HepG2 (cell line): ENCODE data around the gene RGS14. TPM values are rescaled to one million over a fixed set of nuclear protein-coding genes. Genes with fewer than 3 reads are reported as not detected.

Experiments used
- AGO1 ChIP-seq: fragments of 200-400 bp; formaldehyde crosslinking; IDR thresholded peaks from 2 replicates; pipeline ENCODE4 v1.6.1; 2017; ENCODE audit warnings: mild to moderate bottlenecking, low read depth, low read length, moderate library complexity; ENCODE audit not compliant: poor library complexity, severe bottlenecking
- ARID4A ChIP-seq: sonication (generic); formaldehyde crosslinking; IDR thresholded peaks from 2 replicates; pipeline ENCODE4 v1.5.0; 2020; ENCODE audit warnings: mild to moderate bottlenecking, missing genetic modification reagents, borderline replicate concordance
- ARID5B ChIP-seq: IDR thresholded peaks from 2 replicates; pipeline ENCODE4 v1.4.0; 2020; ENCODE audit warnings: mild to moderate bottlenecking, missing genetic modification reagents
- DPF2 ChIP-seq: sonication (generic); formaldehyde crosslinking; IDR thresholded peaks from 2 replicates; pipeline ENCODE4 v1.4.0; 2020; ENCODE audit warnings: mild to moderate bottlenecking, low read depth, missing genetic modification reagents, borderline replicate concordance
- KMT2A ChIP-seq: sonication (generic); formaldehyde crosslinking; IDR thresholded peaks from 2 replicates; pipeline ENCODE4 v1.4.0; 2020; ENCODE audit warnings: missing genetic modification reagents
- MBD4 ChIP-seq: IDR thresholded peaks from 2 replicates; pipeline ENCODE4 v1.6.1; 2012; ENCODE audit warnings: low read length, inconsistent platforms, borderline replicate concordance
- NONO ChIP-seq, 2 experiments: fragments of 450-650 bp in 1 of 2; sonication (generic) in 1 of 2; formaldehyde crosslinking in 1 of 2; IDR thresholded peaks in 1 of 2; conservative IDR thresholded peaks in 1 of 2; 2 replicates each; pipeline versions ENCODE4 v1.6.1 to v1.8.0; 2017 to 2022; ENCODE audit warnings: mild to moderate bottlenecking in 1 of 2, missing genetic modification reagents in 1 of 2, moderate library complexity in 1 of 2
- POLR2A ChIP-seq, 2 experiments: IDR thresholded peaks; 2 replicates each; pipeline ENCODE4 v1.6.1; 2011; ENCODE audit warnings: low read depth in 2 of 2, low read length in 2 of 2, mild to moderate bottlenecking in 1 of 2, moderate library complexity in 1 of 2; ENCODE audit not compliant: insufficient read depth in 1 of 2
- PTBP1 ChIP-seq: fragments of 200-400 bp; formaldehyde crosslinking; IDR thresholded peaks from 2 replicates; pipeline ENCODE4 v1.6.1; 2018; ENCODE audit warnings: low read length, low read depth; ENCODE audit not compliant: poor library complexity, severe bottlenecking
- RORA ChIP-seq: sonication (generic); formaldehyde crosslinking; IDR thresholded peaks from 2 replicates; pipeline ENCODE4 v1.5.0; 2020; ENCODE audit warnings: mild to moderate bottlenecking, missing genetic modification reagents, moderate library complexity
- SMAD1 ChIP-seq: sonication (generic); formaldehyde crosslinking; IDR thresholded peaks from 2 replicates; pipeline ENCODE4 v1.4.0; 2020; ENCODE audit warnings: missing genetic modification reagents, low read depth, mild to moderate bottlenecking, borderline replicate concordance
- TAF15 ChIP-seq: fragments of 200-400 bp; formaldehyde crosslinking; IDR thresholded peaks from one replicate; pipeline ENCODE4 v1.6.1; 2018; ENCODE audit warnings: mild to moderate bottlenecking, low read depth, low read length; ENCODE audit not compliant: poor library complexity, severe bottlenecking
- TBX2 ChIP-seq: sonication (generic); formaldehyde crosslinking; IDR thresholded peaks from 2 replicates; pipeline ENCODE4 v1.5.0; 2020; ENCODE audit warnings: missing genetic modification reagents, mild to moderate bottlenecking, borderline replicate concordance
- ZNF317 ChIP-seq: sonication (generic); formaldehyde crosslinking; IDR thresholded peaks from 2 replicates; pipeline ENCODE4 v1.5.0; 2020; ENCODE audit warnings: mild to moderate bottlenecking, missing genetic modification reagents
- ZNF350 ChIP-seq: sonication (generic); formaldehyde crosslinking; IDR thresholded peaks from 2 replicates; pipeline ENCODE4 v1.4.0; 2020; ENCODE audit warnings: mild to moderate bottlenecking, low read depth, missing genetic modification reagents, borderline replicate concordance
- polyA plus RNA-seq, 8 experiments: library from polyadenylated mRNA; depleted of rRNA in 3 of 8; stranded (reverse) in 7 of 8; unstranded in 1 of 8; fragments of >200 nt; fragmentation: Illumina TruSeq in 4 of 8; extraction: Trizol in 4 of 8; gene quantifications; 2 replicates each; pipeline versions ENCODE4 v1.2.1 to v1.2.3, GENCODE V29; 2011 to 2016; ENCODE audit warnings: low read depth in 4 of 8, missing spikeins in 1 of 8, mixed read lengths in 1 of 8; ENCODE audit not compliant: insufficient read depth in 1 of 8
- total RNA-seq, 5 experiments: library from RNA; depleted of rRNA; stranded (reverse); fragments of >200 nt; fragmentation: Illumina TruSeq; extraction: Trizol; gene quantifications; 2 replicates each; pipeline ENCODE4 v1.2.3, GENCODE V29; 2016; ENCODE audit warnings: low read depth in 1 of 5
- TF ChIP-seq, protein P1 (sequence below): sonication (generic); formaldehyde crosslinking; IDR thresholded peaks from 2 replicates; pipeline ENCODE4 v1.9.0; 2022; ENCODE audit warnings: low read depth, missing genetic modification reagents

Gene RGS14
- total and polyA plus RNA-seq, 2 of the 13 experiments (the other 11 are each of a cell fraction or from before 2014, with no cell fraction given), result 11.1 to 17.2 TPM

GRCh38 chr5:177409043-177409801 lies 51.5 kb downstream of the RGS14 start, which contains the start of gene F12 (continued):
- peak; percentile 42; the same call in 1 of the 2 replicates for TF ChIP-seq ARID4A (CRISPR knock-in tag)
- TF ChIP-seq ZNF350, result 0 out of 2 replicates have a peak, but pooled peaks have one; percentile 38
- TF ChIP-seq KMT2A (CRISPR knock-in tag), result 0 out of 2 replicates have a peak, but pooled peaks have one; percentile 13
- TF ChIP-seq DPF2 (CRISPR knock-in tag), result peak; percentile 70; the same call in 1 of the 2 replicates
- 0 out of 4 replicates have a peak, but pooled peaks of 1 of the 2 experiments have one; percentile 20 for TF ChIP-seq POLR2A (IDR thresholded peaks at IDR 0.05; ENCODE audit: insufficient read depth in 1 of 2, low read depth in 2 of 2, low read length in 2 of 2)
- TF ChIP-seq MBD4, result no peak
- TF ChIP-seq, protein P1, sequence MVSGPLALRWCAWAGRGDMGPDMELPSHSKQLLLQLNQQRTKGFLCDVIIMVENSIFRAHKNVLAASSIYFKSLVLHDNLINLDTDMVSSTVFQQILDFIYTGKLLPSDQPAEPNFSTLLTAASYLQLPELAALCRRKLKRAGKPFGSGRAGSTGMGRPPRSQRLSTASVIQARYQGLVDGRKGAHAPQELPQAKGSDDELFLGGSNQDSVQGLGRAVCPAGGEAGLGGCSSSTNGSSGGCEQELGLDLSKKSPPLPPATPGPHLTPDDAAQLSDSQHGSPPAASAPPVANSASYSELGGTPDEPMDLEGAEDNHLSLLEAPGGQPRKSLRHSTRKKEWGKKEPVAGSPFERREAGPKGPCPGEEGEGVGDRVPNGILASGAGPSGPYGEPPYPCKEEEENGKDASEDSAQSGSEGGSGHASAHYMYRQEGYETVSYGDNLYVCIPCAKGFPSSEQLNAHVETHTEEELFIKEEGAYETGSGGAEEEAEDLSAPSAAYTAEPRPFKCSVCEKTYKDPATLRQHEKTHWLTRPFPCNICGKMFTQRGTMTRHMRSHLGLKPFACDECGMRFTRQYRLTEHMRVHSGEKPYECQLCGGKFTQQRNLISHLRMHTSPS (CRISPR knock-in tag), result 0 out of 2 replicates have a peak, but pooled peaks have one; percentile 42
- TF ChIP-seq ZNF317 (CRISPR knock-in tag), result no peak
- peak; percentile 67 for TF ChIP-seq ARID5B (CRISPR knock-in tag)
- TF ChIP-seq NONO (IDR thresholded peaks at IDR 0.05), result no peak
- peak; percentile 31; the same call in 1 of the 2 replicates for TF ChIP-seq NONO (CRISPR knock-in tag; conservative IDR thresholded peaks at IDR 0.05)
- peak; percentile 47; the same call in 1 of the 2 replicates for TF ChIP-seq TBX2 (CRISPR knock-in tag)
- TF ChIP-seq TAF15, result no peak
- TF ChIP-seq RORA (CRISPR knock-in tag), result no peak
- no peak for TF ChIP-seq AGO1
- TF ChIP-seq SMAD1 (CRISPR knock-in tag), result no peak
- no peak for TF ChIP-seq PTBP1
